ENCODE results near the gene GREM2.

- TF ChIP-seq REST (IDR thresholded peaks at IDR 0.05; ENCODE audit: low read depth) (no peak), RAD21 (IDR thresholded peaks at IDR 0.05; ENCODE audit: low read depth) (no peak), ZBTB7A (IDR thresholded peaks at IDR 0.05; ENCODE audit: low read depth) (no peak), CEBPB (IDR thresholded peaks at IDR 0.05) (no peak)
These were observed 137.8 kb downstream of the GREM2 start for GRCh38 chr1:240474133-240474614.
